Activated CD4-positive, alpha-beta T cell treated with anti-CD3 and anti-CD28 coated beads, Interleukin-2, Interleukin-4, amounts not matched to agents 100 ng/mL and 50 ng/mL, durations not matched to agents 16 hours and 8 hours (primary cell): ENCODE results near the gene SLC25A13.

ENCODE experiments used
- DNase-seq: peaks from one replicate; pipeline ENCODE4 v3.0.0-alpha.2; 2020; ENCODE audit warnings: low spot score

Gene SLC25A13

GRCh38 chr7:96322847-96323461 lies 1.1 kb upstream of the SLC25A13 start:
- no peak for DNase-seq

GRCh38 chr7:96322373-96322695 lies 436 bp upstream of the SLC25A13 start:
- no peak for DNase-seq

- peak; percentile 56 for DNase-seq
These were observed 754 bp downstream of the SLC25A13 start for GRCh38 chr7:96321031-96321657.

- peak; percentile 51 for DNase-seq
These were observed 1.5 kb downstream of the SLC25A13 start for GRCh38 chr7:96320442-96320841.

GRCh38 chr7:96319439-96319838 lies 2.5 kb downstream of the SLC25A13 start:
- DNase-seq, result no peak

GRCh38 chr7:96316949-96317348 lies 4.9 kb downstream of the SLC25A13 start:
- no peak for DNase-seq

GRCh38 chr7:96315125-96315512 lies 6.8 kb downstream of the SLC25A13 start:
- no peak for DNase-seq

GRCh38 chr7:96314402-96315124 lies 7.3 kb downstream of the SLC25A13 start:
- no peak for DNase-seq

GRCh38 chr7:96313940-96314339 lies 8.0 kb downstream of the SLC25A13 start:
- DNase-seq, result no peak

- DNase-seq, result no peak
These were observed 9.4 kb downstream of the SLC25A13 start for GRCh38 chr7:96312502-96312901.

- no peak for DNase-seq
These were observed 9.9 kb downstream of the SLC25A13 start for GRCh38 chr7:96311967-96312366.

GRCh38 chr7:96310110-96310509 lies 11.8 kb downstream of the SLC25A13 start:
- DNase-seq, result no peak

GRCh38 chr7:96308950-96309263 lies 13.0 kb downstream of the SLC25A13 start:
- no peak for DNase-seq

GRCh38 chr7:96308253-96308949 lies 13.5 kb downstream of the SLC25A13 start:
- DNase-seq, result no peak

- DNase-seq, result no peak
These were observed 15.3 kb downstream of the SLC25A13 start for GRCh38 chr7:96306385-96307125.

GRCh38 chr7:96305915-96306314 lies 16.0 kb downstream of the SLC25A13 start:
- DNase-seq, result no peak

- DNase-seq, result no peak
These were observed 17.3 kb downstream of the SLC25A13 start for GRCh38 chr7:96304573-96304972.

- DNase-seq, result peak; percentile 75
These were observed 18.0 kb downstream of the SLC25A13 start for GRCh38 chr7:96303686-96304443.

GRCh38 chr7:96303105-96303685 lies 18.7 kb downstream of the SLC25A13 start:
- no peak for DNase-seq

GRCh38 chr7:96300986-96301385 lies 20.9 kb downstream of the SLC25A13 start:
- no peak for DNase-seq

- no peak for DNase-seq
These were observed 21.4 kb downstream of the SLC25A13 start for GRCh38 chr7:96300502-96300901.
